Measurements from ENCODE around the gene CAMKK2. TPM values are rescaled to one million over a fixed set of nuclear protein-coding genes. Genes with fewer than 3 reads are reported as not detected.
"Not testable (repeated sequence)": the region's sequence is repeated elsewhere in the genome, so short reads cannot be mapped to it uniquely, and the experiment has no call there.

CAMKK2 gene
- total RNA-seq, 1 experiment from 2014 or later, result 34.0 TPM

- CTCF ChIA-PET, result no interaction called here
- H3K4me1 Mint-ChIP-seq (ENCODE audit: low read depth, unreplicated experiment), result peaks cover 9% of the 10 kb centered on the region
- H3K27ac Mint-ChIP-seq (ENCODE audit: unreplicated experiment), result no peak overlapping the region
- H3K27me3 Mint-ChIP-seq (ENCODE audit: unreplicated experiment), result no peaks in the 10 kb centered on the region
- H3K9me3 Mint-ChIP-seq (ENCODE audit: low read depth, unreplicated experiment), result no peaks in the 10 kb centered on the region
- DNase-seq, result no peak
- H3K4me3 Mint-ChIP-seq (ENCODE audit: low read depth, unreplicated experiment), result no peak overlapping the region
- no peaks in the 10 kb centered on the region for H3K36me3 Mint-ChIP-seq (ENCODE audit: insufficient read depth, unreplicated experiment)
- no peak for TF ChIP-seq CTCF (IDR thresholded peaks at IDR 0.05; ENCODE audit: unreplicated experiment)
- BruUV-seq (replicated peaks), result no TSS peak
- intact Hi-C loops (cut with micrococcal nuclease; ENCODE audit: unreplicated experiment), result no loop called here
Observed at GRCh38 chr12:121283841-121284240, 12.7 kb downstream of the CAMKK2 start.

- no peak overlapping the region for H3K27ac Mint-ChIP-seq (ENCODE audit: unreplicated experiment)
- BruUV-seq (replicated peaks), result no TSS peak
- H3K27me3 Mint-ChIP-seq (ENCODE audit: unreplicated experiment), result no peaks in the 10 kb centered on the region
- no peak overlapping the region for H3K4me3 Mint-ChIP-seq (ENCODE audit: low read depth, unreplicated experiment)
- H3K4me1 Mint-ChIP-seq (ENCODE audit: low read depth, unreplicated experiment), result peaks cover 9% of the 10 kb centered on the region
- CTCF ChIA-PET, result no interaction called here
- no peaks in the 10 kb centered on the region for H3K36me3 Mint-ChIP-seq (ENCODE audit: insufficient read depth, unreplicated experiment)
- H3K9me3 Mint-ChIP-seq (ENCODE audit: low read depth, unreplicated experiment), result no peaks in the 10 kb centered on the region
- intact Hi-C loops (cut with micrococcal nuclease; ENCODE audit: unreplicated experiment), result no loop called here
- TF ChIP-seq CTCF (IDR thresholded peaks at IDR 0.05; ENCODE audit: unreplicated experiment), result no peak
- DNase-seq, result no peak
Observed at GRCh38 chr12:121283388-121283787, 13.1 kb downstream of the CAMKK2 start.

- H3K27me3 Mint-ChIP-seq (ENCODE audit: unreplicated experiment); H3K36me3 Mint-ChIP-seq (ENCODE audit: insufficient read depth, unreplicated experiment); H3K4me3 Mint-ChIP-seq (ENCODE audit: low read depth, unreplicated experiment); H3K4me1 Mint-ChIP-seq (ENCODE audit: low read depth, unreplicated experiment); intact Hi-C loops (cut with micrococcal nuclease; ENCODE audit: unreplicated experiment); H3K27ac Mint-ChIP-seq (ENCODE audit: unreplicated experiment); CTCF ChIA-PET; DNase-seq; H3K9me3 Mint-ChIP-seq (ENCODE audit: low read depth, unreplicated experiment); BruUV-seq (replicated peaks): not testable (repeated sequence)
Observed at GRCh38 chr12:121282910-121283309, 13.6 kb downstream of the CAMKK2 start.

GRCh38 chr12:121282072-121282742 is 14.3 kb downstream of the CAMKK2 start:
- no peak for DNase-seq
- Mint-ChIP-seq H3K4me3 (ENCODE audit: low read depth, unreplicated experiment) (no peak overlapping the region), H3K27ac (ENCODE audit: unreplicated experiment) (no peak overlapping the region), H3K9me3 (ENCODE audit: low read depth, unreplicated experiment) (no peaks in the 10 kb centered on the region), H3K36me3 (ENCODE audit: insufficient read depth, unreplicated experiment) (no peaks in the 10 kb centered on the region), H3K27me3 (ENCODE audit: unreplicated experiment) (no peaks in the 10 kb centered on the region), H3K4me1 (ENCODE audit: low read depth, unreplicated experiment) (peaks cover 13% of the 10 kb centered on the region)
- CTCF ChIA-PET, result no interaction called here
- intact Hi-C loops (cut with micrococcal nuclease; ENCODE audit: unreplicated experiment), result no loop called here
- no TSS peak for BruUV-seq (replicated peaks)
- TF ChIP-seq CTCF (IDR thresholded peaks at IDR 0.05; ENCODE audit: unreplicated experiment), result no peak

DNA sequence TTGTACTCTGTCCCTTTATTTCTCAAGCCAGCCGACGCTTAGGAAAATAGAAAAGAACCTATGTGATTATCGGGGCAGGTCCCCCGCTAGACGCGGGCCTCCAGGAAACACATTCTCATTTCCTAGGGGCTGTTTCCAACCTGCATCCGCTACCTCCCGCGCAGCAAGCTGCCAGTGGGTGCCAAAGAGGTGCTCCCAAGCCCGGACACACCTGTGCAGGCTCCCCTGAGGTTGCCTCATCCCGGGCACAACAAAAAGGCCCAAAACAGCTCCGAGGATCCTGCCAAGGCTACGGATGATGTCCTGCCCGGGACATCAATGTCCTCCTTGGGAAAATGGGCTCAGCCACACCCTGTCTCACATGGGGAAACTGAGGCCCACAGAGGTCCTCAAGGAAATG is 15.4 kb downstream of the CAMKK2 start:
- intact Hi-C loops (cut with micrococcal nuclease; ENCODE audit: unreplicated experiment); H3K9me3 Mint-ChIP-seq (ENCODE audit: low read depth, unreplicated experiment); CTCF ChIA-PET; H3K36me3 Mint-ChIP-seq (ENCODE audit: insufficient read depth, unreplicated experiment); DNase-seq; H3K4me3 Mint-ChIP-seq (ENCODE audit: low read depth, unreplicated experiment); BruUV-seq (replicated peaks); H3K27ac Mint-ChIP-seq (ENCODE audit: unreplicated experiment); H3K27me3 Mint-ChIP-seq (ENCODE audit: unreplicated experiment): not testable (repeated sequence)
- H3K4me1 Mint-ChIP-seq (ENCODE audit: low read depth, unreplicated experiment), result peaks cover 16% of the 10 kb centered on the region

DNA sequence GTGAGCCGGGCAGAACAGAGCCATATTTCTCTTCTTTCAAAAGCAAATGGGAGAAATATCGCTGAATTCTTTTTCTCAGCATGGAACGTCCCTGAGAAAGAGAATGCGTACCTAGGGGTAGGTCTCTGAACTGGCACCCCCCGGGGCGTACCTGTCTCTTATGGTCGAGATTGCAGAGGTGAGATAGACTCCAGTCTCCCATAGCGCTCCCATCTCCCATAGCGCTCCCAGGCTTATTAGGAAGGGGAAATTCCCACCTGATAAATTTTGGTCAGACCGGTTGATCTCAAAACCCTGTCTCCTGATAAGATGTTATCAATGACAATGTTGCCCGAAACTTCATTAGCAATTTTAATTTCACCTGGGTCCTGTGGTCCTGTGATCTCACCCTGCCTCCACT is 16.0 kb downstream of the CAMKK2 start:
- H3K27me3 Mint-ChIP-seq (ENCODE audit: unreplicated experiment); H3K36me3 Mint-ChIP-seq (ENCODE audit: insufficient read depth, unreplicated experiment); DNase-seq; H3K9me3 Mint-ChIP-seq (ENCODE audit: low read depth, unreplicated experiment); H3K4me3 Mint-ChIP-seq (ENCODE audit: low read depth, unreplicated experiment); H3K27ac Mint-ChIP-seq (ENCODE audit: unreplicated experiment); intact Hi-C loops (cut with micrococcal nuclease; ENCODE audit: unreplicated experiment); BruUV-seq (replicated peaks); CTCF ChIA-PET: not testable (repeated sequence)
- peaks cover 16% of the 10 kb centered on the region for H3K4me1 Mint-ChIP-seq (ENCODE audit: low read depth, unreplicated experiment)
